Neural cell (in vitro differentiated cells): ENCODE measurements around the gene ABHD2. TPM values are rescaled to one million over a fixed set of nuclear protein-coding genes. Genes with fewer than 3 reads are reported as not detected.

Experiments used
- H2AFZ ChIP-seq: fragments of 200-600, 300-800 bp; sonication (generic), shearing (Covaris generic); 2 replicates; pipeline ENCODE4 v1.6.0; 2014; ENCODE audit warnings: low read depth, mild to moderate bottlenecking, antibody characterized with exemption, low read length, moderate library complexity
- H3F3A ChIP-seq: fragments of 200-600 bp; shearing (Covaris generic); 2 replicates; pipeline ENCODE4 v1.6.1; 2016; ENCODE audit warnings: mild to moderate bottlenecking, moderate library complexity, mixed read lengths, antibody characterized with exemption, low read length; ENCODE audit not compliant: insufficient read depth, poor library complexity, severe bottlenecking
- H3K27ac ChIP-seq: fragments of 200-600, 300-800 bp; sonication (generic), shearing (Covaris generic); 2 replicates; pipeline ENCODE4 v1.5.1; 2014; ENCODE audit warnings: mild to moderate bottlenecking, low read length, moderate library complexity
- H3K27me3 ChIP-seq: fragments of 300-800, 200-600 bp; sonication (generic), shearing (Covaris generic); 2 replicates; pipeline ENCODE4 v1.6.0; 2014; ENCODE audit warnings: mild to moderate bottlenecking, low read depth, low read length, moderate library complexity; ENCODE audit not compliant: insufficient read depth
- H3K36me3 ChIP-seq: fragments of 300-800, 200-600 bp; sonication (generic), shearing (Covaris generic); 2 replicates; pipeline ENCODE4 v1.5.1; 2014; ENCODE audit warnings: mild to moderate bottlenecking, antibody characterized with exemption, low read length, moderate library complexity; ENCODE audit not compliant: insufficient read depth
- H3K4me2 ChIP-seq: fragments of 300-800, 200-600 bp; sonication (generic), shearing (Covaris generic); 2 replicates; pipeline ENCODE4 v1.6.0; 2014; ENCODE audit warnings: mild to moderate bottlenecking, low read length
- H3K4me3 ChIP-seq: fragments of 300-800, 200-600 bp; sonication (generic), shearing (Covaris generic); 2 replicates; pipeline ENCODE4 v1.5.1; 2014; ENCODE audit warnings: mild to moderate bottlenecking, low read length, moderate library complexity
- H3K79me2 ChIP-seq: fragments of 200-600 bp; shearing (Covaris generic); replicated peaks from 2 replicates; pipeline ENCODE4 v1.6.0; 2014; ENCODE audit warnings: mild to moderate bottlenecking, low read length, moderate library complexity; ENCODE audit not compliant: insufficient read depth
- H3K9ac ChIP-seq: fragments of 300-800, 200-600 bp; sonication (generic), shearing (Covaris generic); 2 replicates; pipeline ENCODE4 v1.6.1; 2016; ENCODE audit warnings: mild to moderate bottlenecking, low read length, mixed read lengths
- H3K9me2 ChIP-seq: fragments of 200-600 bp; shearing (Covaris generic); 2 replicates; pipeline ENCODE4 v1.6.1; 2016; ENCODE audit warnings: mild to moderate bottlenecking, low read length, mixed read lengths; ENCODE audit not compliant: insufficient read depth
- H3K9me3 ChIP-seq: fragments of 200-600, 300-800 bp; sonication (generic), shearing (Covaris generic); 2 replicates; pipeline ENCODE4 v1.6.1; 2016; ENCODE audit warnings: mild to moderate bottlenecking, mixed run types, low read length, moderate library complexity, mixed read lengths
- H4K20me1 ChIP-seq: fragments of 200-600 bp; shearing (Covaris generic); 2 replicates; pipeline ENCODE4 v1.6.1; 2016; ENCODE audit warnings: mild to moderate bottlenecking, mixed run types; ENCODE audit not compliant: insufficient read depth
- CTCF ChIP-seq: fragments of 450-650 bp; IDR thresholded peaks from 2 replicates; pipeline ENCODE4 v1.5.1; 2014; ENCODE audit warnings: antibody characterized with exemption, mild to moderate bottlenecking, moderate library complexity; ENCODE audit not compliant: poor library complexity, severe bottlenecking
- EP300 ChIP-seq: fragments of 450-650 bp; conservative IDR thresholded peaks from 2 replicates; pipeline ENCODE4 v1.6.1; 2014; ENCODE audit warnings: antibody characterized with exemption, mild to moderate bottlenecking, moderate library complexity; ENCODE audit not compliant: poor library complexity, severe bottlenecking
- EZH2 ChIP-seq: fragments of 200-600, 300-800 bp; shearing (Covaris generic), sonication (generic); IDR thresholded peaks from 2 replicates; pipeline ENCODE4 v1.6.1; 2014; ENCODE audit warnings: antibody characterized with exemption, low read length, borderline replicate concordance, mild to moderate bottlenecking; ENCODE audit not compliant: insufficient read depth, poor library complexity, severe bottlenecking
- MXI1 ChIP-seq: fragments of 450-650 bp; conservative IDR thresholded peaks from 2 replicates; pipeline ENCODE4 v1.6.1; 2014; ENCODE audit warnings: antibody characterized with exemption, mild to moderate bottlenecking; ENCODE audit not compliant: poor library complexity, severe bottlenecking
- POLR2AphosphoS5 ChIP-seq: IDR thresholded peaks from 2 replicates; pipeline ENCODE4 v1.6.1; 2012
- RAD21 ChIP-seq: fragments of 450-650 bp; conservative IDR thresholded peaks from 2 replicates; pipeline ENCODE4 v1.6.1; 2014; ENCODE audit warnings: antibody characterized with exemption, mild to moderate bottlenecking, moderate library complexity
- SMC3 ChIP-seq: fragments of 450-650 bp; conservative IDR thresholded peaks from 2 replicates; pipeline ENCODE4 v1.6.1; 2014; ENCODE audit warnings: antibody characterized with exemption, mild to moderate bottlenecking, moderate library complexity; ENCODE audit not compliant: poor library complexity
- TAF1 ChIP-seq: IDR thresholded peaks from 2 replicates; pipeline ENCODE4 v1.6.1; 2012; ENCODE audit warnings: low read depth
- polyA plus RNA-seq: library from polyadenylated mRNA; depleted of rRNA; stranded (reverse); fragments of >200 nt; gene quantifications from 2 replicates; pipeline ENCODE4 v1.2.3, GENCODE V29; 2014
- TF ChIP-seq, protein P1 (sequence below): IDR thresholded peaks from 2 replicates; pipeline ENCODE4 v1.6.1; 2012; ENCODE audit warnings: borderline replicate concordance

The ABHD2 gene
- polyA plus RNA-seq, 1 donor from 2014 or later: 19.0 TPM

DNA sequence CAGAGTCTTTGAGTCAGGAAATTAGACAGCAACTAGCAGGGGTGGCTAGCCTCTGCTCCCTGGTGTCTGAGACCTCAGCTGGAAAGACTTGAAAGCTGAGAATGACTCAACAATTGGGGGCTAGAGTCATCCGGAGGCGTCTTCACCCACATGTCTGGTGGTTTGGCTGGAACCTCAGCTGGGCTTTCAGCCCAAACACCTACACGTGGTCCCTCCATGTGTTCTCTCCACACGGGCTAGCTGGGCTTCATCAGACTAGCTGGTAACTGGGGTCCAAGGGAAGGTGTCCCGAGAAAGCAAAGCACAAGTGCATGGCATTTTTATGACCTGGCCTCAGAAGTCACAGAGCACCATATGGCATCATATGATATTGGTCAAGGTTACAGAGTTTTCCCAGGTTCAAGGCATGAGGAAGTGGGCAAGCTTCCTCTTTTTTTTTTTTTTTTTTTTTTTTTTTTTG, 19.9 kb upstream of the ABHD2 start:
- H3K4me3 ChIP-seq: no peak overlapping the region
- H3K27me3 ChIP-seq: no peaks in the 10 kb centered on the region
- TF ChIP-seq SMC3: no peak
- no peak for TF ChIP-seq EZH2
- TF ChIP-seq CTCF: no peak
- TF ChIP-seq MXI1: no peak
- no peak for TF ChIP-seq EP300
- TF ChIP-seq RAD21: no peak
- no peak for TF ChIP-seq TAF1
- H3K9me3 ChIP-seq: no peaks in the 10 kb centered on the region
- H3K9me2 ChIP-seq: no peaks in the 10 kb centered on the region
- no peaks in the 10 kb centered on the region for H3K79me2 ChIP-seq
- H3K27ac ChIP-seq: no peak overlapping the region
- no peaks in the 10 kb centered on the region for H3F3A ChIP-seq
- H4K20me1 ChIP-seq: no peaks in the 10 kb centered on the region
- no peaks in the 10 kb centered on the region for H3K36me3 ChIP-seq
- no peak overlapping the region for H2AFZ ChIP-seq
- H3K9ac ChIP-seq: no peak overlapping the region
- H3K4me2 ChIP-seq: no peak overlapping the region

DNA sequence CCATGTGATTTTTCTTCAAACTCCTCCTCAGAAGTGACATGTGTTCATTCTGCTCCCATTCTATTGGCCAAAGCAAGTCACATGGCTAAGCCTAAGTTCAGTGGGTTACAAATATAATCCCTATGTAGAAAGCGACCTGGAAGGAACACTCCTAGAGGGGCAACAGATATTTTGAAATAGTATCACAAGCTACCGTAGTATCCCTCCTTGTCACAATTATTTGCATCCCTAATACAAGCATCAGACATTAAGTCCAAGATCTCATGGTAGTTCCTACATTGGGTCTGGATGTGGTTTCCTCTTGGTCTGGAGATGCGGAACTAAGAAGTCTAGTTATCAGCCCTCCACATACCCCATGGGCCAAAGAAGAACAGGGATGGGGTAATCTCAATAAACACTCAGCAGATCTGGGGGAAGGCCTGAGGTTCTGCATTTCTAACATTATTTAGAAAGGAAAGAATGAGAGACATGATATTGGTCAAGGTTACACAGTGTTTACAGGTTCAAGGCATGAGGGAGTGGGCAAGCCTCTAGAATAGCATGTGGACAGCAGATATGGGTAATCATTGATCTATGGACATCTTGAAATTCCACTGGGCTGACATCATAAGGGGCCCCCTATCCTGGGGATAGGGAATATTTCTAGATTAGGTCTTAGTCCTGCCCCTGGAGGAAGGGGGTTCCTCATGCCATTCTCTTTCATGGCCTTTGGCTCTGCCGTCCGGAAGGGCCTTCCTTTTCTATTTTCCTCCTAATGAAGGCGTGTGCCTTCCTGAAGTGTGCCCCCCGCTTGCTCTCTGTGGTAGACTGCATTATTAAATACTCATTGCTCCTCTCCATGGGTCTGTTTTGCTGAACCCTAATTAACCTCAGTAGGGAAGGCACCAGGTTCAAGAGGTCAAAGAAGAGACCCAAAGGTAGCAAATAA, 17.8 kb upstream of the ABHD2 start:
- no peak overlapping the region for H3K9ac ChIP-seq
- no peaks in the 10 kb centered on the region for H3K27me3 ChIP-seq
- no peaks in the 10 kb centered on the region for H4K20me1 ChIP-seq
- no peak overlapping the region for H3K4me2 ChIP-seq
- no peak overlapping the region for H3K27ac ChIP-seq
- no peaks in the 10 kb centered on the region for H3F3A ChIP-seq
- no peak overlapping the region for H2AFZ ChIP-seq
- no peaks in the 10 kb centered on the region for H3K36me3 ChIP-seq
- H3K4me3 ChIP-seq: no peak overlapping the region
- H3K9me2 ChIP-seq: no peaks in the 10 kb centered on the region
- no peaks in the 10 kb centered on the region for H3K9me3 ChIP-seq
- TF ChIP-seq TAF1: no peak
- TF ChIP-seq EZH2: no peak
- TF ChIP-seq MXI1: no peak
- TF ChIP-seq, protein P1, sequence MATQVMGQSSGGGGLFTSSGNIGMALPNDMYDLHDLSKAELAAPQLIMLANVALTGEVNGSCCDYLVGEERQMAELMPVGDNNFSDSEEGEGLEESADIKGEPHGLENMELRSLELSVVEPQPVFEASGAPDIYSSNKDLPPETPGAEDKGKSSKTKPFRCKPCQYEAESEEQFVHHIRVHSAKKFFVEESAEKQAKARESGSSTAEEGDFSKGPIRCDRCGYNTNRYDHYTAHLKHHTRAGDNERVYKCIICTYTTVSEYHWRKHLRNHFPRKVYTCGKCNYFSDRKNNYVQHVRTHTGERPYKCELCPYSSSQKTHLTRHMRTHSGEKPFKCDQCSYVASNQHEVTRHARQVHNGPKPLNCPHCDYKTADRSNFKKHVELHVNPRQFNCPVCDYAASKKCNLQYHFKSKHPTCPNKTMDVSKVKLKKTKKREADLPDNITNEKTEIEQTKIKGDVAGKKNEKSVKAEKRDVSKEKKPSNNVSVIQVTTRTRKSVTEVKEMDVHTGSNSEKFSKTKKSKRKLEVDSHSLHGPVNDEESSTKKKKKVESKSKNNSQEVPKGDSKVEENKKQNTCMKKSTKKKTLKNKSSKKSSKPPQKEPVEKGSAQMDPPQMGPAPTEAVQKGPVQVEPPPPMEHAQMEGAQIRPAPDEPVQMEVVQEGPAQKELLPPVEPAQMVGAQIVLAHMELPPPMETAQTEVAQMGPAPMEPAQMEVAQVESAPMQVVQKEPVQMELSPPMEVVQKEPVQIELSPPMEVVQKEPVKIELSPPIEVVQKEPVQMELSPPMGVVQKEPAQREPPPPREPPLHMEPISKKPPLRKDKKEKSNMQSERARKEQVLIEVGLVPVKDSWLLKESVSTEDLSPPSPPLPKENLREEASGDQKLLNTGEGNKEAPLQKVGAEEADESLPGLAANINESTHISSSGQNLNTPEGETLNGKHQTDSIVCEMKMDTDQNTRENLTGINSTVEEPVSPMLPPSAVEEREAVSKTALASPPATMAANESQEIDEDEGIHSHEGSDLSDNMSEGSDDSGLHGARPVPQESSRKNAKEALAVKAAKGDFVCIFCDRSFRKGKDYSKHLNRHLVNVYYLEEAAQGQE: no peak
- no peak for TF ChIP-seq RAD21
- no peak for TF ChIP-seq SMC3
- no peak for TF ChIP-seq CTCF
- no peak for TF ChIP-seq EP300
- TF ChIP-seq POLR2AphosphoS5: no peak
- no peaks in the 10 kb centered on the region for H3K79me2 ChIP-seq
